Measurements from ENCODE around the gene ICE1.

The ICE1 gene

GRCh38 chr5:5421961-5422818 is at the start of gene ICE1:
TSS of gene ICE1 (plus strand) at chr5:5422677. CDS start at chr5:5422916, 239 bp downstream.
- no peaks in the 10 kb centered on the region for H3K27me3 ChIP-seq (replicated peaks)
- TF ChIP-seq CTCF (IDR thresholded peaks at IDR 0.05; ENCODE audit: low read depth, low read length, missing control alignments): peak; percentile 5
- H3K36me3 ChIP-seq (replicated peaks): peaks cover 3% of the 10 kb centered on the region
- in situ Hi-C loops (cut with HindIII; ENCODE audit: low pct_ligation_motif_present, low sequenced_read_pairs): no loop called here
- peak; percentile 96 for DNase-seq
- peak within 1 kb of the TSS; percentile 88 for H3K4me3 ChIP-seq (ENCODE audit: low read depth, low read length)
- H3K27ac ChIP-seq: peak within 1 kb of the TSS; percentile 99

- H3K4me3 ChIP-seq (ENCODE audit: low read depth, low read length): no peak overlapping the region
- DNase-seq: no peak
- no peak for TF ChIP-seq CTCF (IDR thresholded peaks at IDR 0.05; ENCODE audit: low read depth, low read length, missing control alignments)
- no peak overlapping the region for H3K27ac ChIP-seq
- H3K36me3 ChIP-seq (replicated peaks): no peaks in the 10 kb centered on the region
- in situ Hi-C loops (cut with HindIII; ENCODE audit: low pct_ligation_motif_present, low sequenced_read_pairs): no loop called here
- no peaks in the 10 kb centered on the region for H3K27me3 ChIP-seq (replicated peaks)
Observed at GRCh38 chr5:5372930-5373329, 49.5 kb upstream of the ICE1 start.

DNA sequence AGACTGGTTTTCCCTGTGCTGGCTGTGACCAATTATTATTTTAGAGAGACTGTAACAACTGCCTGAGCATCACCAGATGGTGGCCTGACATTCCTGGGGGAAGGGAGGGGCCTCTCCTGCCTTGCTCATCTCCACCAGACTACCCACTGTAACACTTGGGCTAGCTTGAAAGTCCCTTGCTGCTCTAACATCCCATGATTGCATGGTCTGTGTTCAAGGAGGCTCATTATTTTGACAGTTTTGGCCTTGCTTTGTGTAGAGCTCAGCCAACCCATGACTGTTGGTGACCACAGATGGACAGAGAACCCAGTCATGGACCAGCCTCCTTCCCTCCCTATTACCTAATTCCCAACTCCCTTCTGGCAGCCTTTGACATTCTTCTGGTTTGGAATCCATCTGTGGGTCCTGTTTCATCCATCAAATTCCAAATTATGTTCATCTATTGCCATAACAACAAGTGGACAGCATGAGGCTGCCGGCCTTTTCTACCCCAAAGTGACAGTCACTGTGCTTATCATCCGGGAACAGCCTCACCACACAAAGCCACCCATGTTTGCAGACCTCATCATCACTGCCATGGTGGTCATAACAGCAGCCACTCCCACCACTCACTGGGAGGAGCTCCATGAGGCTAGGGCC is 49.0 kb upstream of the ICE1 start:
- peak; percentile 27 for DNase-seq

GRCh38 chr5:5374009-5374715 is 48.3 kb upstream of the ICE1 start:
- Histone ChIP-seq H3K27me3 (replicated peaks) (no peaks in the 10 kb centered on the region), H3K36me3 (replicated peaks) (no peaks in the 10 kb centered on the region), H3K4me3 (ENCODE audit: low read depth, low read length) (no peak overlapping the region), H3K27ac (peak overlapping the region; percentile 45)
- DNase-seq: peak; percentile 67
- in situ Hi-C loops (cut with HindIII; ENCODE audit: low pct_ligation_motif_present, low sequenced_read_pairs): no loop called here
- no peak for TF ChIP-seq CTCF (IDR thresholded peaks at IDR 0.05; ENCODE audit: low read depth, low read length, missing control alignments)

More for the DNA sequence above, 49.0 kb upstream of the ICE1 start:
- Histone ChIP-seq H3K36me3 (replicated peaks) (no peaks in the 10 kb centered on the region), H3K27me3 (replicated peaks) (no peaks in the 10 kb centered on the region), H3K4me3 (ENCODE audit: low read depth, low read length) (no peak overlapping the region), H3K27ac (peak overlapping the region; percentile 45)
- TF ChIP-seq CTCF (IDR thresholded peaks at IDR 0.05; ENCODE audit: low read depth, low read length, missing control alignments): no peak
- in situ Hi-C loops (cut with HindIII; ENCODE audit: low pct_ligation_motif_present, low sequenced_read_pairs): no loop called here

GRCh38 chr5:5377780-5378179 is 44.7 kb upstream of the ICE1 start:
- no peak overlapping the region for H3K27ac ChIP-seq
- no peak for TF ChIP-seq CTCF (IDR thresholded peaks at IDR 0.05; ENCODE audit: low read depth, low read length, missing control alignments)
- no peak for DNase-seq
- H3K4me3 ChIP-seq (ENCODE audit: low read depth, low read length): no peak overlapping the region
- H3K36me3 ChIP-seq (replicated peaks): no peaks in the 10 kb centered on the region
- no peaks in the 10 kb centered on the region for H3K27me3 ChIP-seq (replicated peaks)
- in situ Hi-C loops (cut with HindIII; ENCODE audit: low pct_ligation_motif_present, low sequenced_read_pairs): no loop called here

All from brain microvascular endothelial cell (primary cell).